Measurements from ENCODE around the gene EFEMP2. TPM values are rescaled to one million over a fixed set of nuclear protein-coding genes. Genes with fewer than 3 reads are reported as not detected.

Gene EFEMP2
- total and polyA plus RNA-seq, 2 experiments from 2014 or later: 7.4 to 9.4 TPM

GRCh38 chr11:65879617-65880016 lies 7.0 kb upstream of the EFEMP2 start, which contains the start of gene CTSW:
Gene CTSW, plus strand, starts transcription at chr11:65879837. Its CDS starts 18 bp downstream, at chr11:65879855.
- TF ChIP-seq ZNF462 (CRISPR knock-in tag; IDR thresholded peaks at IDR 0.05) (no peak), ZNF114 (CRISPR knock-in tag; IDR thresholded peaks at IDR 0.05) (no peak), EZH2phosphoT487 (IDR thresholded peaks at IDR 0.05; ENCODE audit: unreplicated experiment) (no peak), CREB1 (CRISPR knock-in tag; IDR thresholded peaks at IDR 0.05; ENCODE audit: low read depth) (no peak), POLR2AphosphoS5 (IDR thresholded peaks at IDR 0.05; ENCODE audit: low read depth) (no peak), NANOG (IDR thresholded peaks at IDR 0.05; ENCODE audit: borderline replicate concordance) (no peak), ZNF331 (CRISPR knock-in tag; IDR thresholded peaks at IDR 0.05; ENCODE audit: low read depth) (no peak), EZH2 (IDR thresholded peaks at IDR 0.05; ENCODE audit: low read depth, unreplicated experiment) (no peak), JUNB (IDR thresholded peaks at IDR 0.05; ENCODE audit: unreplicated experiment) (no peak), REST (IDR thresholded peaks at IDR 0.05; ENCODE audit: unreplicated experiment) (no peak), CTCF (conservative IDR thresholded peaks at IDR 0.05; ENCODE audit: low read depth in 2 of 2) (no peak), STAT1 (IDR thresholded peaks at IDR 0.05; ENCODE audit: unreplicated experiment) (no peak), ETS1 (IDR thresholded peaks at IDR 0.05) (no peak)
- Histone ChIP-seq H3K4me1 (ENCODE audit: insufficient read depth) (no peaks in the 10 kb centered on the region), H4K20me1 (replicated peaks; ENCODE audit: insufficient read depth) (peaks cover 3% of the 10 kb centered on the region; the same call in 1 of the 2 replicates), H3K27ac (ENCODE audit: low read depth) (no peak within 1 kb of the TSS), H3K9me2 (ENCODE audit: insufficient read depth) (no peaks in the 10 kb centered on the region), H2AFZ (no peak within 1 kb of the TSS), H3K79me2 (replicated peaks; ENCODE audit: insufficient read depth) (no peaks in the 10 kb centered on the region), H3K4me3 (no peak within 1 kb of the TSS), H3K36me3 (ENCODE audit: insufficient read depth) (peaks cover 7% of the 10 kb centered on the region; the same call in 1 of the 2 replicates), H3F3A (replicated peaks; ENCODE audit: low read depth) (0 out of 2 replicates have a peak, but pooled peaks cover 4% of the 10 kb centered on the region), H3K27me3 (ENCODE audit: insufficient read depth) (no peaks in the 10 kb centered on the region), H3K4me2 (no peak within 1 kb of the TSS)
- Mint-ChIP-seq H3K4me1 (peaks cover 3% of the 10 kb centered on the region), H3K36me3 (ENCODE audit: low read depth) (peaks cover 18% of the 10 kb centered on the region), H3K27ac (no peak within 1 kb of the TSS; the same call in 1 of the 2 replicates), H3K9me3 (no peaks in the 10 kb centered on the region), H3K4me3 (no peak within 1 kb of the TSS; the same call in 2 of the 3 replicates), H3K27me3 (ENCODE audit: insufficient read depth, low read depth, poor library complexity) (peaks cover 18% of the 10 kb centered on the region)
- DNase-seq (ENCODE audit: low spot score): no peak
- ATAC-seq: no peak

All from GM23338 (cell line).